ENCODE data around the gene TBL3. TPM values are rescaled to one million over a fixed set of nuclear protein-coding genes. Genes with fewer than 3 reads are reported as not detected.

Gene TBL3
- total and polyA plus RNA-seq, 2 of the 8 experiments (the other 6 are each of a cell fraction or from before 2014, with no cell fraction given), result 65.8 to 137 TPM

GRCh38 chr16:1964506-1965395, 7.1 kb upstream of the TBL3 start, which contains the start of gene RPS2 (continued):
- TF ChIP-seq SP1 (IDR thresholded peaks at IDR 0.05; ENCODE audit: low read depth, low read length), result peak; percentile 85
- no peak for TF ChIP-seq BACH1 (IDR thresholded peaks at IDR 0.05; ENCODE audit: low read length)
- peak; percentile 93 for TF ChIP-seq PHF8 (conservative IDR thresholded peaks at IDR 0.05; ENCODE audit: low read depth, low read length)
- no peak for TF ChIP-seq SAP30 (IDR thresholded peaks at IDR 0.05; ENCODE audit: insufficient read depth, insufficient replicate concordance, low read length)
- no peak for TF ChIP-seq RFX5 (IDR thresholded peaks at IDR 0.05; ENCODE audit: borderline replicate concordance, low read depth, low read length)
- TF ChIP-seq TBP (IDR thresholded peaks at IDR 0.05; ENCODE audit: low read depth, low read length), result peak; percentile 98
- TF ChIP-seq EP300 (IDR thresholded peaks at IDR 0.05; ENCODE audit: borderline replicate concordance in 1 of 2, low read depth in 2 of 2, low read length in 2 of 2), result no peak
- TF ChIP-seq ATF2 (IDR thresholded peaks at IDR 0.05; ENCODE audit: low read length), result peak; percentile 51; the same call in 1 of the 2 replicates
- TF ChIP-seq SIN3A (conservative IDR thresholded peaks at IDR 0.05 in 1 of 2, IDR thresholded peaks at IDR 0.05 in 1 of 2; ENCODE audit: low read depth in 1 of 2, low read length in 2 of 2), result peak in 1 of 2 experiments; percentile 51; a peak in 2 of 4 replicates
- peak; percentile 100 for TF ChIP-seq TAF1 (IDR thresholded peaks at IDR 0.05; ENCODE audit: low read depth, low read length)
- TF ChIP-seq, protein P1, sequence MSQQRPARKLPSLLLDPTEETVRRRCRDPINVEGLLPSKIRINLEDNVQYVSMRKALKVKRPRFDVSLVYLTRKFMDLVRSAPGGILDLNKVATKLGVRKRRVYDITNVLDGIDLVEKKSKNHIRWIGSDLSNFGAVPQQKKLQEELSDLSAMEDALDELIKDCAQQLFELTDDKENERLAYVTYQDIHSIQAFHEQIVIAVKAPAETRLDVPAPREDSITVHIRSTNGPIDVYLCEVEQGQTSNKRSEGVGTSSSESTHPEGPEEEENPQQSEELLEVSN (IDR thresholded peaks at IDR 0.05), result peak; percentile 17; the same call in 1 of the 2 replicates
- peak; percentile 78 for TF ChIP-seq MAX (IDR thresholded peaks at IDR 0.05)
- TF ChIP-seq NRF1 (IDR thresholded peaks at IDR 0.05; ENCODE audit: low read depth, low read length), result peak; percentile 25; the same call in 1 of the 2 replicates
- TF ChIP-seq JUN (IDR thresholded peaks at IDR 0.05; ENCODE audit: low read depth, low read length), result no peak
- TF ChIP-seq YY1 (IDR thresholded peaks at IDR 0.05; ENCODE audit: low read depth, low read length), result peak; percentile 69; the same call in 1 of the 2 replicates
- TF ChIP-seq SP4 (IDR thresholded peaks at IDR 0.05; ENCODE audit: low read length), result 0 out of 2 replicates have a peak, but pooled peaks have one; percentile 72
- TF ChIP-seq CREB1 (IDR thresholded peaks at IDR 0.05), result peak; percentile 95
- TF ChIP-seq BRCA1 (IDR thresholded peaks at IDR 0.05; ENCODE audit: low read depth, low read length), result peak; percentile 86
- no peak for TF ChIP-seq SP2 (IDR thresholded peaks at IDR 0.05; ENCODE audit: low read length)
- TF ChIP-seq HDAC2 (IDR thresholded peaks at IDR 0.05; ENCODE audit: borderline replicate concordance in 1 of 2, low read depth in 2 of 2, low read length in 2 of 2), result peak in 1 of 2 experiments; percentile 17; a peak in 1 of 4 replicates

Measured in H1 (cell line).